Peyer's patch (tissue), 4 donors: ENCODE measurements around the gene PXMP2.

ENCODE experiments used
- POLR2A ChIP-seq, 2 donors: fragments of 450-650 bp; IDR thresholded peaks; one replicate each; pipeline ENCODE4 v1.5.1; 2017; ENCODE audit warnings: antibody characterized with exemption in 2 of 2, mild to moderate bottlenecking in 2 of 2, moderate library complexity in 2 of 2
- TF ChIP-seq, protein P1 (sequence below), 6 experiments: fragments of 450-650 bp in 4 of 6; fragments of 200-600 bp in 2 of 6; sonication (generic) in 1 of 6; IDR thresholded peaks; one replicate each; pipeline ENCODE4 v1.5.1; 2017 to 2019; ENCODE audit warnings: antibody characterized with exemption in 6 of 6, mild to moderate bottlenecking in 3 of 6, moderate library complexity in 1 of 6

DNA sequence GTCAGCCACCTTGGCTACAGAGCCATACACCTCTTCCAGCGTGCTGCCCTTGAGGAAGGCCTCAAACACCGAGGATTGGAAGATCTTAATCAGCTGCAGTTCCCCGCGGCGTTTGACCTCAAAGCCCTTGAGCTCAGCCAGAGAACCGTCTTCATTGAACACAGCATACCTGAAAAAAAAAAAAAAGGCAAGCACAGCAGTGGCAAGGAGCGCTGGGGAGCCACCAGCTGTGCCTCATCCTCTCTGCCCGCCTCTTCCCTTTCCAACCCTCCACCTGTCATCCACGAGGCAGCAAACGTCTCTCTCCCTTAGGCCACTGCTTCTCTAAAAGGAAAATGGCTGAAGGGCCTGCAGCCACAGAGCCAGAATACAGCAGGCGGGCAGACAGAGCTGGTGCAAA lies 26.4 kb upstream of the PXMP2 start:
- TF ChIP-seq, protein P1, sequence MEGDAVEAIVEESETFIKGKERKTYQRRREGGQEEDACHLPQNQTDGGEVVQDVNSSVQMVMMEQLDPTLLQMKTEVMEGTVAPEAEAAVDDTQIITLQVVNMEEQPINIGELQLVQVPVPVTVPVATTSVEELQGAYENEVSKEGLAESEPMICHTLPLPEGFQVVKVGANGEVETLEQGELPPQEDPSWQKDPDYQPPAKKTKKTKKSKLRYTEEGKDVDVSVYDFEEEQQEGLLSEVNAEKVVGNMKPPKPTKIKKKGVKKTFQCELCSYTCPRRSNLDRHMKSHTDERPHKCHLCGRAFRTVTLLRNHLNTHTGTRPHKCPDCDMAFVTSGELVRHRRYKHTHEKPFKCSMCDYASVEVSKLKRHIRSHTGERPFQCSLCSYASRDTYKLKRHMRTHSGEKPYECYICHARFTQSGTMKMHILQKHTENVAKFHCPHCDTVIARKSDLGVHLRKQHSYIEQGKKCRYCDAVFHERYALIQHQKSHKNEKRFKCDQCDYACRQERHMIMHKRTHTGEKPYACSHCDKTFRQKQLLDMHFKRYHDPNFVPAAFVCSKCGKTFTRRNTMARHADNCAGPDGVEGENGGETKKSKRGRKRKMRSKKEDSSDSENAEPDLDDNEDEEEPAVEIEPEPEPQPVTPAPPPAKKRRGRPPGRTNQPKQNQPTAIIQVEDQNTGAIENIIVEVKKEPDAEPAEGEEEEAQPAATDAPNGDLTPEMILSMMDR (IDR thresholded peaks at IDR 0.05): no peak
- no peak for TF ChIP-seq POLR2A (IDR thresholded peaks at IDR 0.05)
